GM23338 (cell line): ENCODE measurements around the gene SLC26A4. TPM values are rescaled to one million over a fixed set of nuclear protein-coding genes. Genes with fewer than 3 reads are reported as not detected.

Experiments
- ATAC-seq: fragments of 200-7000 bp; cut with Tn5 transposase; 3 replicates; pipeline ENCODE4 v1.9.1; 2020
- DNase-seq: peaks from one replicate; pipeline ENCODE4 v3.0.0-alpha.2; 2015; ENCODE audit warnings: low spot score
- H2AFZ ChIP-seq: fragments of 200-600 bp; sonication (generic); 2 replicates; pipeline ENCODE4 v1.8.0; 2016; ENCODE audit warnings: antibody characterized with exemption, mild to moderate bottlenecking, moderate library complexity
- H3F3A ChIP-seq: fragments of 200-600 bp; sonication (generic); replicated peaks from 2 replicates; pipeline ENCODE4 v1.8.0; 2017; ENCODE audit warnings: antibody characterized with exemption, mixed run types, low read depth
- H3K27ac ChIP-seq: fragments of 200-600 bp; sonication (generic); 2 replicates; pipeline ENCODE4 v1.6.1; 2016; ENCODE audit warnings: low read depth
- H3K27me3 ChIP-seq: fragments of 200-600 bp; sonication (generic); 2 replicates; pipeline ENCODE4 v1.8.0; 2016; ENCODE audit warnings: mild to moderate bottlenecking, mixed run types, moderate library complexity; ENCODE audit not compliant: insufficient read depth
- H3K36me3 ChIP-seq: fragments of 200-600 bp; sonication (generic); 2 replicates; pipeline ENCODE4 v1.8.0; 2016; ENCODE audit warnings: mild to moderate bottlenecking; ENCODE audit not compliant: insufficient read depth
- H3K4me1 ChIP-seq: fragments of 200-600 bp; sonication (generic); 2 replicates; pipeline ENCODE4 v1.8.0; 2016; ENCODE audit warnings: mild to moderate bottlenecking, moderate library complexity; ENCODE audit not compliant: insufficient read depth
- H3K4me2 ChIP-seq: fragments of 200-600 bp; sonication (generic); 2 replicates; pipeline ENCODE4 v1.7.1; 2017; ENCODE audit warnings: mixed run types
- H3K4me3 ChIP-seq: fragments of 200-600 bp; sonication (generic); 2 replicates; pipeline ENCODE4 v1.6.1; 2016; ENCODE audit warnings: mixed run types
- H3K79me2 ChIP-seq: fragments of 200-600 bp; sonication (generic); replicated peaks from 2 replicates; pipeline ENCODE4 v1.8.0; 2017; ENCODE audit warnings: mild to moderate bottlenecking; ENCODE audit not compliant: insufficient read depth
- H3K9me2 ChIP-seq: fragments of 200-600 bp; sonication (generic); 2 replicates; pipeline ENCODE4 v1.8.0; 2017; ENCODE audit not compliant: insufficient read depth
- H4K20me1 ChIP-seq: fragments of 200-600 bp; sonication (generic); replicated peaks from 2 replicates; pipeline ENCODE4 v1.8.0; 2017; ENCODE audit warnings: mild to moderate bottlenecking; ENCODE audit not compliant: insufficient read depth
- H3K27ac Mint-ChIP-seq: 2 replicates; pipeline ENCODE4 v1.8.0; 2020; ENCODE audit warnings: inconsistent platforms, mild to moderate bottlenecking, moderate library complexity, mixed read lengths
- H3K27me3 Mint-ChIP-seq: 3 replicates; pipeline ENCODE4 v1.8.0; 2022; ENCODE audit warnings: low read depth, mild to moderate bottlenecking, moderate library complexity, mixed read lengths, inconsistent platforms; ENCODE audit not compliant: insufficient read depth, poor library complexity
- H3K36me3 Mint-ChIP-seq: 3 replicates; pipeline ENCODE4 v1.8.0; 2021; ENCODE audit warnings: low read depth, mild to moderate bottlenecking, inconsistent platforms, moderate library complexity, mixed read lengths
- H3K4me1 Mint-ChIP-seq: 3 replicates; pipeline ENCODE4 v1.8.0; 2020; ENCODE audit warnings: mild to moderate bottlenecking, inconsistent platforms, mixed read lengths
- H3K4me3 Mint-ChIP-seq: 3 replicates; pipeline ENCODE4 v1.8.0; 2021; ENCODE audit warnings: moderate library complexity, mild to moderate bottlenecking, inconsistent platforms, mixed read lengths
- H3K9me3 Mint-ChIP-seq: 3 replicates; pipeline ENCODE4 v1.8.0; 2020; ENCODE audit warnings: moderate library complexity, mild to moderate bottlenecking, inconsistent platforms, mixed read lengths
- CREB1 ChIP-seq: fragments of 250-450 bp; sonication (Bioruptor Pico); IDR thresholded peaks from 2 replicates; pipeline ENCODE4 v1.5.0; 2020; ENCODE audit warnings: low read depth, mild to moderate bottlenecking, moderate library complexity
- CTCF ChIP-seq, 2 experiments: fragments of 200-600 bp in 1 of 2; sonication (generic) in 1 of 2; conservative IDR thresholded peaks; 2 replicates each; pipeline versions ENCODE4 v1.5.1 to v1.6.1; 2016 to 2017; ENCODE audit warnings: antibody characterized with exemption in 2 of 2, low read depth in 2 of 2, mild to moderate bottlenecking in 2 of 2, moderate library complexity in 1 of 2
- EZH2 ChIP-seq: fragments of 200-600 bp; sonication (generic); IDR thresholded peaks from one replicate; pipeline ENCODE4 v1.8.0; 2017; ENCODE audit warnings: antibody characterized with exemption, mild to moderate bottlenecking, low read depth; ENCODE audit not compliant: unreplicated experiment
- POLR2AphosphoS5 ChIP-seq: IDR thresholded peaks from 2 replicates; pipeline ENCODE4 v1.6.1; 2016; ENCODE audit warnings: antibody characterized with exemption, low read depth
- REST ChIP-seq: IDR thresholded peaks from one replicate; pipeline ENCODE4 v1.6.1; 2018; ENCODE audit warnings: antibody characterized with exemption; ENCODE audit not compliant: unreplicated experiment
- ZNF114 ChIP-seq: fragments of 250-450 bp; sonication (Bioruptor Pico); IDR thresholded peaks from 2 replicates; pipeline ENCODE4 v1.5.0; 2020; ENCODE audit warnings: mild to moderate bottlenecking, moderate library complexity
- ZNF331 ChIP-seq: fragments of 250-450 bp; sonication (Bioruptor Pico); IDR thresholded peaks from 2 replicates; pipeline ENCODE4 v1.5.0; 2020; ENCODE audit warnings: low read depth, mild to moderate bottlenecking, moderate library complexity
- polyA plus RNA-seq: library from polyadenylated mRNA; unstranded; fragments of >200 nt; fragmentation: Nextera tagmentation; extraction: Ambion mirVana; gene quantifications from 2 replicates; pipeline ENCODE4 v1.2.1, GENCODE V29; 2016
- total RNA-seq: library from RNA; depleted of rRNA; stranded (reverse); fragments of >200 nt; shearing (Covaris generic); gene quantifications from 2 replicates; pipeline ENCODE4 v1.2.3, GENCODE V29; 2014

The SLC26A4 gene
- total and polyA plus RNA-seq, 2 experiments from 2014 or later, result 0.07 TPM; not detected in 1

- no peaks in the 10 kb centered on the region for H3K9me3 Mint-ChIP-seq
- Histone ChIP-seq H3K27me3 (no peaks in the 10 kb centered on the region), H3K4me1 (peaks cover 20% of the 10 kb centered on the region; the same call in 1 of the 2 replicates), H2AFZ (peak overlapping the region; percentile 67), H3K9me2 (no peaks in the 10 kb centered on the region), H3K4me3 (no peak overlapping the region), H4K20me1 (no peaks in the 10 kb centered on the region), H3K36me3 (no peaks in the 10 kb centered on the region), H3K4me2 (no peak overlapping the region), H3K79me2 (no peaks in the 10 kb centered on the region), H3K27ac (no peak overlapping the region), H3F3A (no peaks in the 10 kb centered on the region)
- H3K27ac Mint-ChIP-seq, result no peak overlapping the region
- H3K4me3 Mint-ChIP-seq, result no peak overlapping the region
- no peaks in the 10 kb centered on the region for H3K36me3 Mint-ChIP-seq
- DNase-seq, result no peak
- no peak for TF ChIP-seq EZH2
- TF ChIP-seq CTCF (conservative IDR thresholded peaks at IDR 0.05; ENCODE audit: low read depth in 2 of 2), result no peak
- TF ChIP-seq ZNF114 (CRISPR knock-in tag), result no peak
- TF ChIP-seq POLR2AphosphoS5, result no peak
- peaks cover 28% of the 10 kb centered on the region for H3K4me1 Mint-ChIP-seq
- no peak for ATAC-seq
- H3K27me3 Mint-ChIP-seq, result peaks cover 3% of the 10 kb centered on the region
Measured at GRCh38 chr7:107684947-107685463, 24.4 kb downstream of the SLC26A4 start.

- no peak for DNase-seq
- Histone ChIP-seq H2AFZ (no peak overlapping the region), H3K4me2 (no peak overlapping the region), H3K4me1 (peaks cover 21% of the 10 kb centered on the region), H3K27ac (no peak overlapping the region), H3F3A (no peaks in the 10 kb centered on the region), H3K27me3 (no peaks in the 10 kb centered on the region), H3K79me2 (no peaks in the 10 kb centered on the region), H4K20me1 (no peaks in the 10 kb centered on the region), H3K4me3 (no peak overlapping the region), H3K9me2 (no peaks in the 10 kb centered on the region), H3K36me3 (no peaks in the 10 kb centered on the region)
- H3K27me3 Mint-ChIP-seq, result peaks cover 3% of the 10 kb centered on the region
- no peak overlapping the region for H3K27ac Mint-ChIP-seq
- ATAC-seq, result no peak
- H3K9me3 Mint-ChIP-seq, result no peaks in the 10 kb centered on the region
- peaks cover 34% of the 10 kb centered on the region for H3K4me1 Mint-ChIP-seq
- no peak overlapping the region for H3K4me3 Mint-ChIP-seq
- no peaks in the 10 kb centered on the region for H3K36me3 Mint-ChIP-seq
- TF ChIP-seq CREB1 (no peak), REST (no peak), ZNF331 (CRISPR knock-in tag) (no peak)
Measured at GRCh38 chr7:107686816-107687387, 26.3 kb downstream of the SLC26A4 start.
